PFSK-1 (cell line): Measurements from ENCODE around the gene CCDC167.

Source experiments
- FOXP2 ChIP-seq: optimal IDR thresholded peaks from 2 replicates; pipeline ENCODE3; 2011; ENCODE audit warnings: borderline replicate concordance, control low read depth, inconsistent platforms; ENCODE audit not compliant: insufficient read depth; ENCODE audit errors: extremely low read length, extremely low read depth
- POLR2AphosphoS5 ChIP-seq: IDR thresholded peaks from 2 replicates; pipeline ENCODE4 v1.6.1; 2012; ENCODE audit warnings: low read depth, mild to moderate bottlenecking, control low read depth, low read length, moderate library complexity
- REST ChIP-seq, 2 experiments: IDR thresholded peaks; 2 replicates each; pipeline versions ENCODE4 v1.6.1 to v1.8.0; 2011 to 2012; ENCODE audit warnings: low read depth in 2 of 2, low read length in 2 of 2, control low read depth in 1 of 2, inconsistent platforms in 1 of 2, mild to moderate bottlenecking in 1 of 2, moderate library complexity in 1 of 2; ENCODE audit not compliant: insufficient read depth in 1 of 2
- SIN3A ChIP-seq: IDR thresholded peaks from 2 replicates; pipeline ENCODE4 v1.6.1; 2012; ENCODE audit warnings: mild to moderate bottlenecking, low read length, moderate library complexity, borderline replicate concordance; ENCODE audit not compliant: insufficient read depth
- TAF1 ChIP-seq: IDR thresholded peaks from 2 replicates; pipeline ENCODE4 v1.6.1; 2012; ENCODE audit warnings: low read length, control low read depth, borderline replicate concordance; ENCODE audit not compliant: insufficient read depth

Gene CCDC167

GRCh38 chr6:37496951-37497885, 2.5 kb downstream of the CCDC167 start:
- TF ChIP-seq FOXP2: no peak

GRCh38 chr6:37495244-37495934, 4.3 kb downstream of the CCDC167 start:
- no peak for TF ChIP-seq POLR2AphosphoS5
- no peak for TF ChIP-seq REST (IDR thresholded peaks at IDR 0.05; ENCODE audit: insufficient read depth in 1 of 2, low read depth in 2 of 2, low read length in 2 of 2)
- no peak for TF ChIP-seq SIN3A
- no peak for TF ChIP-seq FOXP2
- no peak for TF ChIP-seq TAF1

GRCh38 chr6:37493661-37493995, 6.1 kb downstream of the CCDC167 start:
- no peak for TF ChIP-seq FOXP2
- no peak for TF ChIP-seq SIN3A
- TF ChIP-seq POLR2AphosphoS5: no peak
- TF ChIP-seq TAF1: no peak
- no peak for TF ChIP-seq REST (IDR thresholded peaks at IDR 0.05; ENCODE audit: insufficient read depth in 1 of 2, low read depth in 2 of 2, low read length in 2 of 2)

GRCh38 chr6:37492991-37493660, 6.6 kb downstream of the CCDC167 start:
- TF ChIP-seq FOXP2: no peak
- no peak for TF ChIP-seq TAF1
- TF ChIP-seq POLR2AphosphoS5: no peak
- TF ChIP-seq SIN3A: no peak
- TF ChIP-seq REST (IDR thresholded peaks at IDR 0.05; ENCODE audit: insufficient read depth in 1 of 2, low read depth in 2 of 2, low read length in 2 of 2): no peak

GRCh38 chr6:37492236-37492972, 7.3 kb downstream of the CCDC167 start:
- no peak for TF ChIP-seq FOXP2
- no peak for TF ChIP-seq REST (IDR thresholded peaks at IDR 0.05; ENCODE audit: insufficient read depth in 1 of 2, low read depth in 2 of 2, low read length in 2 of 2)
- no peak for TF ChIP-seq POLR2AphosphoS5
- no peak for TF ChIP-seq SIN3A
- no peak for TF ChIP-seq TAF1
